NCI-H2196 (cell line): ENCODE results near the gene LENG8.
"Not testable (repeated sequence)": the region's sequence is repeated elsewhere in the genome, so short reads cannot be mapped to it uniquely, and the experiment has no call there.

ENCODE experiments used
- DNase-seq: peaks from one replicate; lab custom pipeline; 2025; ENCODE audit not compliant: unreplicated experiment; lab: John Stamatoyannopoulos, UW

LENG8 gene

GRCh38 chr19:54478677-54479266 lies 29.8 kb downstream of the LENG8 start:
- DNase-seq, result peak; percentile 53

GRCh38 chr19:54480051-54480450 lies 31.1 kb downstream of the LENG8 start:
- no peak for DNase-seq

- peak; percentile 66 for DNase-seq
Observed at GRCh38 chr19:54481326-54481930, 32.4 kb downstream of the LENG8 start.

- DNase-seq, result no peak
Observed at GRCh38 chr19:54482889-54483288, 33.9 kb downstream of the LENG8 start.

- DNase-seq, result no peak
Observed at GRCh38 chr19:54484451-54484850, 35.5 kb downstream of the LENG8 start.

- no peak for DNase-seq
Observed at GRCh38 chr19:54485851-54486250, 36.9 kb downstream of the LENG8 start.

- no peak for DNase-seq
Observed at GRCh38 chr19:54489341-54489740, 40.3 kb downstream of the LENG8 start.

GRCh38 chr19:54489766-54490165 lies 40.8 kb downstream of the LENG8 start:
- no peak for DNase-seq

- no peak for DNase-seq
Observed at GRCh38 chr19:54492568-54492967, 43.6 kb downstream of the LENG8 start.

- DNase-seq, result not testable (repeated sequence)
Observed at GRCh38 chr19:54493056-54493455, 44.1 kb downstream of the LENG8 start.

GRCh38 chr19:54493967-54494585 lies 45.1 kb downstream of the LENG8 start:
- DNase-seq, result no peak

- not testable (repeated sequence) for DNase-seq
Observed at GRCh38 chr19:54495284-54495683, 46.3 kb downstream of the LENG8 start.

GRCh38 chr19:54497747-54498450 lies 48.9 kb downstream of the LENG8 start:
- DNase-seq, result not testable (repeated sequence)

GRCh38 chr19:54498451-54498772 lies 49.4 kb downstream of the LENG8 start:
- not testable (repeated sequence) for DNase-seq

- DNase-seq, result no peak
Observed at GRCh38 chr19:54502518-54503048, 53.6 kb downstream of the LENG8 start, which contains the start of gene LAIR2. Gene LAIR2 (plus strand): TSS chr19:54502831. CDS start chr19:54502919, 88 bp downstream.

- DNase-seq, result not testable (repeated sequence)
Observed at GRCh38 chr19:54505542-54505941, 56.5 kb downstream of the LENG8 start.

- no peak for DNase-seq
Observed at GRCh38 chr19:54506079-54506478, 57.1 kb downstream of the LENG8 start.

- not testable (repeated sequence) for DNase-seq
Observed at GRCh38 chr19:54507038-54507717, 58.2 kb downstream of the LENG8 start.

- no peak for DNase-seq
Observed at GRCh38 chr19:54507824-54508223, 58.8 kb downstream of the LENG8 start.

- not testable (repeated sequence) for DNase-seq
Observed at GRCh38 chr19:54508487-54508886, 59.5 kb downstream of the LENG8 start.
